Retinal pigment epithelial cell (primary cell): ENCODE data around the gene PAGE2B.

Source experiments
- DNase-seq: peaks from one replicate; pipeline ENCODE4 v3.0.0-alpha.2; 2010; ENCODE audit warnings: low read depth
- H3K4me3 ChIP-seq: 2 replicates; pipeline ENCODE4 v1.5.1; 2011; ENCODE audit warnings: mild to moderate bottlenecking, low read length, control low read depth, moderate library complexity
- TF ChIP-seq, protein P1 (sequence below): conservative IDR thresholded peaks from 2 replicates; pipeline ENCODE4 v1.5.1; 2011; ENCODE audit warnings: low read depth, low read length, control low read depth, inconsistent platforms

The PAGE2B gene, protein sequence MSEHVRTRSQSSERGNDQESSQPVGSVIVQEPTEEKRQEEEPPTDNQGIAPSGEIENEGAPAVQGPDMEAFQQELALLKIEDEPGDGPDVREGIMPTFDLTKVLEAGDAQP

DNA sequence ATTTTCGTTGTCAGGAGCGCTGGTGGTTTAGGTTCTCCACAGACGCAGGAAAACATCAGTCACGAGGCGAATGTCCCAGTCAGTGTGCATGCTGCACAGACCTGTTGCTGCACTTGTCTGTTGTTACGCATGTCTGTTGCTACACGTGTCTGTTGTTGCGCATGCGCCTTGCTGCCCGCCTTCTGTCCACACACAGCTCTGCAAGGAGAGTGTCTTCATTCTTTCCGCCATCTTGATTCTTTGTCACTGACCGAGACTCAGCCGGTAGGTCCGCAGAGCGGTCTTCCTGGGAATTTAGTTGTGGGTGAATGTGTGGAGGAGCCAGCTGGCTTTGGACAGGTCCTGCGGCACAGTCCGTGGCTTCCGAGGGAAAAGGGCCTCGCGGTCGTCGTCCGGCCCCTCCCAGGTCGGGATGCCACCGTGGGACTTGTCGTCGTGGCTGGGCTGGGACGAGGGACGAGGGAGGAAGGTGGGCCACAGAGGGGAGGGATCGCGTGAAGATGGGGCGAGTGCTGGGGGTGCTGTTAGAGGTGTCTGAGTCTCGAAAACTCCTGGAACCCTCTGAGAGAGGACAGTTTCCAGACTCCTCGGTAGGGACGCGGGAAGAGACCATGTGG is at the start of gene PAGE2B:
TSS of gene PAGE2B (plus strand) at position 180 of the 617 bp plus-strand sequence. CDS start 1,012 bp downstream, outside the sequence.
- TF ChIP-seq, protein P1, sequence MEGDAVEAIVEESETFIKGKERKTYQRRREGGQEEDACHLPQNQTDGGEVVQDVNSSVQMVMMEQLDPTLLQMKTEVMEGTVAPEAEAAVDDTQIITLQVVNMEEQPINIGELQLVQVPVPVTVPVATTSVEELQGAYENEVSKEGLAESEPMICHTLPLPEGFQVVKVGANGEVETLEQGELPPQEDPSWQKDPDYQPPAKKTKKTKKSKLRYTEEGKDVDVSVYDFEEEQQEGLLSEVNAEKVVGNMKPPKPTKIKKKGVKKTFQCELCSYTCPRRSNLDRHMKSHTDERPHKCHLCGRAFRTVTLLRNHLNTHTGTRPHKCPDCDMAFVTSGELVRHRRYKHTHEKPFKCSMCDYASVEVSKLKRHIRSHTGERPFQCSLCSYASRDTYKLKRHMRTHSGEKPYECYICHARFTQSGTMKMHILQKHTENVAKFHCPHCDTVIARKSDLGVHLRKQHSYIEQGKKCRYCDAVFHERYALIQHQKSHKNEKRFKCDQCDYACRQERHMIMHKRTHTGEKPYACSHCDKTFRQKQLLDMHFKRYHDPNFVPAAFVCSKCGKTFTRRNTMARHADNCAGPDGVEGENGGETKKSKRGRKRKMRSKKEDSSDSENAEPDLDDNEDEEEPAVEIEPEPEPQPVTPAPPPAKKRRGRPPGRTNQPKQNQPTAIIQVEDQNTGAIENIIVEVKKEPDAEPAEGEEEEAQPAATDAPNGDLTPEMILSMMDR: no peak
- no peak for DNase-seq
- H3K4me3 ChIP-seq: no peak within 1 kb of the TSS

DNA sequence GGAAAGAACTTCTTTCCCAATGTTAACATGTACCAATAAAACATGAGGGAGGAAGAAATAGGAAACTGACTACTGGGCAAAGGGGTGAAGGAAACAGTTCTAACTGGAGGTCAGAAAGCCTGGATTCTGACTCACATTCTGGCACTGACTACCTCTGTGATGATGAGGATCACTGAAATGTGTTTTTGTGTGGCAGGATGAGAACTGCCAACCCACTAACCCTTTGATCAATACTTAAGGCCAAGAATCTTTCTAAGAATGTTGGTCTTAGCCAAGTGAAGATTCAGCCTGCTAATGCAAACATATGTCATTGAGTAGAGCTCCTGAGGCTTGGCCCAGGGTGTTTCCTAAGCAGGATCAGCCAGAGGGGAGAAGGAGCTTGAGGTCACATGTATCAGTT is 48.7 kb upstream of the PAGE2B start:
- TF ChIP-seq, protein P1: no peak
- no peak overlapping the region for H3K4me3 ChIP-seq
- DNase-seq: no peak

DNA sequence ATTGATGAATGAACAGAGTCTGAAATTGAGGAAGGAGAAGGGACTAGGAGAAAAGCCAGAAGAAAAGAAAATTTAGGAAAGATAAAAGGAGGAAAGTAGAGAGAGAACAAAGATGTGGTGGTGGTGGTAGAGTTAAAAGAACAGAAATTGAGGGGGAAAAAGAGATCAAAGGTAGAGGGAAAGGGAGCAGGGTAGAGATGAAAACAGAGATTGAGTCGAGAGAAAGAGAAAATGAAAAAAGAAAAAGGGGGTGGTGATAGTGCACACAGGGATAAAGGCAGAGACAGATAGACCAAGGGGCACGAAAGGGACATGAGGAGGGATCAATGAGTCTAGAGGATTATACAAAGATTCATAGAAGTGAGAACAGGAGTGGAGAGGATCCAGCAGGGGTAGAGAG is 48.0 kb upstream of the PAGE2B start:
- no peak overlapping the region for H3K4me3 ChIP-seq
- TF ChIP-seq, protein P1: no peak
- no peak for DNase-seq

DNA sequence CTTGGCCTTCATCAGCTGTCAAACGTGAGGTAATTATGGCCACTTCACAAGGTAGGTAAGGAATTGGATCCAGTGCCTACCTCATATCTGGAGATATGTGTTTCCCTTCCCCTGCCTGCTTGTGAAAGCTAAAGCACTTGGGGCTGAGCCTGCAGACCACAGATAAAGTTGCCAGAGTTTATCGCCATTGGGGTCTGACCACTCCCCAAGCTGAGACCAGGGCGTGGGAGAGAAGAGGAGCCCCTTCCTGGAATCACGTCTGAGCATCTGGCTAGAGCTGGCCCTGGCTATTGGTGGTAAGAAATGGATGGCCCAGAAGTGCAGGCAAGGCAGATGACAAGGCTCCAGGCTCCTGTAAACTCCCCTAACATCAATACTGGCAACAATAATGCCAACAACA is 46.8 kb upstream of the PAGE2B start:
- TF ChIP-seq, protein P1: no peak
- no peak overlapping the region for H3K4me3 ChIP-seq
- DNase-seq: no peak

DNA sequence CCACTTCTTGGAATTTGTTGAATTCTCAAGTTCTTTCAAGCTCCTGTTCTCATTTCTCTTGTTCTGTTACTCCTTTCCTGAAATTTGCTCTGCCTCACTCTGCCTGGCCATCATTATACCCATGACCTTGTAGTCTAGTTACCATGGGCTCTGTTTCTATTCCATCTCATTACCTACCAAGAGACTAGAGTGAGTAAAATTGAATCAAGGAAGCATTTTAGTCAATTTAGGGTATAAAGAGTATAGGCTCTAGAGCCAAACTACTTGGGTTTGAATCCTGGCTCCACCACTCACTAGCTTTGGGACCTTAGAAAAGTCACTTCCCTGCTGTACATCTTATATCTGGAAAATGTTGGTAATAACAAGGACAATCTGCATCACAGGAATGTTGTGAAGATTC is 46.2 kb upstream of the PAGE2B start:
- no peak for DNase-seq
- no peak overlapping the region for H3K4me3 ChIP-seq
- TF ChIP-seq, protein P1: no peak

DNA sequence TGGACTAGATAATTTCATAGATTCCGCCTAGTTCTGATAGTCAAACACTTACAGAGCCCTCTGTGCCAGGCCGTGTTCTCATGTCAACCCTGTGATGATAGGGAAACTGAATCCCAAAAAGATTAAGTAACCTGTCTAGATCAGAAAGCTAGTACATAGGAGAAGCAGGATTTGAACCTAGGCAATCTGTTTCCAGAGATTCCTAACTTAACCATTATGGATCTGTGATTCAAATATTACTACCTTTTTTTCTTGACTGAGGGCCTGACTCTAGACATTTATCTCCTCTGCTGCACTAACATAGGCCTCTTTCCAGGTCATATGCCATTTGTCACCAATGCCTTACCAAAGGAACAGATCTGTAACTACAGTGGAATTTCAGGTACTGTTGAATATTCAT is 45.5 kb upstream of the PAGE2B start:
- no peak for DNase-seq

More for the DNA sequence above, 45.5 kb upstream of the PAGE2B start:
- TF ChIP-seq, protein P1: no peak
- H3K4me3 ChIP-seq: no peak overlapping the region
